Peyer's patch (tissue), 4 donors: ENCODE data around the gene SFXN2.

Experiments
- CTCF ChIP-seq, 6 experiments: fragments of 450-650 bp in 4 of 6; fragments of 200-600 bp in 2 of 6; sonication (generic) in 1 of 6; IDR thresholded peaks; one replicate each; pipeline ENCODE4 v1.5.1; 2017 to 2019; ENCODE audit warnings: antibody characterized with exemption in 6 of 6, mild to moderate bottlenecking in 3 of 6, moderate library complexity in 1 of 6
- POLR2A ChIP-seq, 2 donors: fragments of 450-650 bp; IDR thresholded peaks; one replicate each; pipeline ENCODE4 v1.5.1; 2017; ENCODE audit warnings: antibody characterized with exemption in 2 of 2, mild to moderate bottlenecking in 2 of 2, moderate library complexity in 2 of 2

- TF ChIP-seq CTCF (IDR thresholded peaks at IDR 0.05): peak; percentile 21 to 70 (median 58)
- no peak for TF ChIP-seq POLR2A (IDR thresholded peaks at IDR 0.05)
Measured at GRCh38 chr10:102678842-102679289, 35.6 kb upstream of the SFXN2 start.
